ENCODE results near the gene MAOA.

MAOA gene

DNA sequence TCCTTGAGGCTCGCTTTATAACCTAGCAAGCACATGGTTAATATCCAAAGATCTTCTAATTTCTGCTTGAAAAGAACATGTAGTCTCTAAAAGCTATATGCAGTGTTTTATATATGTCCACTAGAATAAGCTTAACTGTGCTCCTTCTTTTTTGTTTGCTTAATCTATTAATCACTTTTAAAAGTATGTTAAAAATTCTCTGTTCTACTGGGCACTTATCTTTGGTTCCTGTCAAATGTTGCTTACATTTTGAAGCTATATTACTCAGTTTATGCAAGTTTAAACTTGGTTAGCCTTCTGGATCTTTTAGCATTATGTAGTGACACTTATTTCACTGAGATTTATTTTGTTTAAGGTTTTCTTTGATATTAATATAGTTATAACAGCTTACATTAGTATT lies 32.5 kb downstream of the MAOA start:
- no peak for DNase-seq (ENCODE audit: extremely low spot score)
- ChIA-PET CTCF (no interaction called here), POLR2A (no interaction called here)
- TF ChIP-seq FOXK2 (IDR thresholded peaks at IDR 0.05) (no peak), CTBP1 (IDR thresholded peaks at IDR 0.05; ENCODE audit: borderline replicate concordance) (no peak), SP1 (IDR thresholded peaks at IDR 0.05) (no peak), LEF1 (IDR thresholded peaks at IDR 0.05; ENCODE audit: borderline replicate concordance) (no peak), BHLHE40 (IDR thresholded peaks at IDR 0.05; ENCODE audit: borderline replicate concordance) (no peak), HDGF (IDR thresholded peaks at IDR 0.05; ENCODE audit: borderline replicate concordance) (no peak), FOXM1 (IDR thresholded peaks at IDR 0.05; ENCODE audit: borderline replicate concordance) (no peak), ZNF384 (IDR thresholded peaks at IDR 0.05) (no peak), L3MBTL2 (conservative IDR thresholded peaks at IDR 0.05) (no peak), NFRKB (IDR thresholded peaks at IDR 0.05) (no peak), TARDBP (IDR thresholded peaks at IDR 0.05) (no peak)
- TF ChIP-seq, protein P1, sequence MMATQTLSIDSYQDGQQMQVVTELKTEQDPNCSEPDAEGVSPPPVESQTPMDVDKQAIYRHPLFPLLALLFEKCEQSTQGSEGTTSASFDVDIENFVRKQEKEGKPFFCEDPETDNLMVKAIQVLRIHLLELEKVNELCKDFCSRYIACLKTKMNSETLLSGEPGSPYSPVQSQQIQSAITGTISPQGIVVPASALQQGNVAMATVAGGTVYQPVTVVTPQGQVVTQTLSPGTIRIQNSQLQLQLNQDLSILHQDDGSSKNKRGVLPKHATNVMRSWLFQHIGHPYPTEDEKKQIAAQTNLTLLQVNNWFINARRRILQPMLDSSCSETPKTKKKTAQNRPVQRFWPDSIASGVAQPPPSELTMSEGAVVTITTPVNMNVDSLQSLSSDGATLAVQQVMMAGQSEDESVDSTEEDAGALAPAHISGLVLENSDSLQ (IDR thresholded peaks at IDR 0.05): no peak

DNA sequence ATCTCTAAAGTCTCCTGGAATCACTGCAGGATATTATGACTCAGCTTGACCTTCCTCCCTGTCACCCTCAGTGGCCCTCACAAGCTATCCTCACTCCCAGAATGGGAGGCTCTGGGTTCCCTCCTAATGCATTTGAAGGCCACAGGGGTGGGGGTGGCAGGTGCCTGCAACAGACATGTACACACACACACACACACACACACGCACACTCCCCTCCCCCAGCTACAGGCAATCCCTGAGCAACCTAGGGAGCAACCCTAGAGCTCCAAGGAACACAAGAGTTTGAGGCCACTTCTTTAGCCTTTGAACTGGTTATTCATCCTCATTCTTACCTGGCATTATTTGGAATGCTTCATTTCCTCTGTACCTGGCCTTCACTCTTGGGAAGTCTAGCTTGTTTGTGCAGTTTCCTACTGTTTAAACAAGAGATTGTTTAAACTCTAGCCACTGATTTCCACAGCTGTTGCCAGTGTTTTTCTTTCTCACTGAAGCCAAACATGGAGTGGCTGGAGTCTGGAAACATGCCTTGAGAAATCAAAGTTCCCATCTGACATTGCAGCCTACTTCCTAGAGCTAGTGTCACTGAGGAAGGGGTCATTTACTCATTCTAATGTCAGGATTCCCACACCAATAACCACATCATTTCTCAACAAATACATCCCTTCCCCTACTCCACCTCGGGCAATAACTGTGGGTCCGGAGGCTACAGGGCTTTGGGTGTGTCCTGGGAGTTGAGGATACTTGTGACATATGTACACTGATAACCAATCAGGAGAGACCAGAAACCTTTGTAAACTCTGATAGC lies 37.7 kb downstream of the MAOA start:
- TF ChIP-seq, protein P1 (IDR thresholded peaks at IDR 0.05): no peak
- TF ChIP-seq SP1 (IDR thresholded peaks at IDR 0.05): no peak
- no peak for TF ChIP-seq FOXA1 (IDR thresholded peaks at IDR 0.05)
- no peak for TF ChIP-seq LEF1 (IDR thresholded peaks at IDR 0.05; ENCODE audit: borderline replicate concordance)
- TF ChIP-seq FOXK2 (IDR thresholded peaks at IDR 0.05): no peak
- no peak for TF ChIP-seq ZNF384 (IDR thresholded peaks at IDR 0.05)
- no peak for TF ChIP-seq TARDBP (IDR thresholded peaks at IDR 0.05)
- TF ChIP-seq SUZ12 (IDR thresholded peaks at IDR 0.05): no peak
- no peak for TF ChIP-seq NFRKB (IDR thresholded peaks at IDR 0.05)
- TF ChIP-seq ELF4 (IDR thresholded peaks at IDR 0.05): no peak
- no peak for TF ChIP-seq CTBP1 (IDR thresholded peaks at IDR 0.05; ENCODE audit: borderline replicate concordance)
- TF ChIP-seq ARNT (IDR thresholded peaks at IDR 0.05): no peak
- no peak for TF ChIP-seq FOXM1 (IDR thresholded peaks at IDR 0.05; ENCODE audit: borderline replicate concordance)
- no peak for TF ChIP-seq BHLHE40 (IDR thresholded peaks at IDR 0.05; ENCODE audit: borderline replicate concordance)
- no peak for TF ChIP-seq L3MBTL2 (conservative IDR thresholded peaks at IDR 0.05)
- TF ChIP-seq HDGF (IDR thresholded peaks at IDR 0.05; ENCODE audit: borderline replicate concordance): no peak
- no peak for DNase-seq (ENCODE audit: extremely low spot score)
- ChIA-PET CTCF (interaction anchor here (0.6 kb wide), 1 partner anchor 474 kb away, joined by 3 read pairs; no protein-coding TSS in a partner anchor), POLR2A (no interaction called here)

DNA sequence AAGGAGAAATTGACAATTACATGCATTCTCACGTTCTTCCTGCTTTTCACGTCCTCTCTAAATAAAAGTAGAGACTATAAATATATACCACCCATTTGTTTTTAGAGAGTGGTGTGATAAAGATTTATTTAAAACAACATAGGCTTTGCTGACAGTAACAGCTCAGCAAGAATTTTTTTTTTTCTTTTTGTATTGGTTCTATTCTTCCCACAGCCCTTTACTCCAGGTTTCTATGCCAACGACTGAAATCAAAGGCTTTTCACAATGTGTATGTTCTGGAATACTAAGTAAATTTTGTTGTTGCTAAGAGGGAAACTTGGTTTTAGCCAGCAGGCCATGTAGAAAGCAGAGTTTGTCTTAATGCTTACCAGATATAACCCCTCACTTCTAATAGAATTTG lies 43.4 kb downstream of the MAOA start:
- no peak for TF ChIP-seq HDGF (IDR thresholded peaks at IDR 0.05; ENCODE audit: borderline replicate concordance)
- no peak for TF ChIP-seq L3MBTL2 (conservative IDR thresholded peaks at IDR 0.05)
- no peak for TF ChIP-seq FOXK2 (IDR thresholded peaks at IDR 0.05)
- no peak for TF ChIP-seq SUZ12 (IDR thresholded peaks at IDR 0.05)
- TF ChIP-seq SP1 (IDR thresholded peaks at IDR 0.05): no peak
- TF ChIP-seq ZNF384 (IDR thresholded peaks at IDR 0.05): no peak
- TF ChIP-seq FOXM1 (IDR thresholded peaks at IDR 0.05; ENCODE audit: borderline replicate concordance): no peak
- TF ChIP-seq, protein P1 (IDR thresholded peaks at IDR 0.05): no peak
- no peak for TF ChIP-seq BHLHE40 (IDR thresholded peaks at IDR 0.05; ENCODE audit: borderline replicate concordance)
- no peak for TF ChIP-seq ARNT (IDR thresholded peaks at IDR 0.05)
- no peak for TF ChIP-seq CTBP1 (IDR thresholded peaks at IDR 0.05; ENCODE audit: borderline replicate concordance)
- no peak for TF ChIP-seq NFRKB (IDR thresholded peaks at IDR 0.05)
- no peak for TF ChIP-seq ELF4 (IDR thresholded peaks at IDR 0.05)
- no peak for TF ChIP-seq TARDBP (IDR thresholded peaks at IDR 0.05)
- TF ChIP-seq LEF1 (IDR thresholded peaks at IDR 0.05; ENCODE audit: borderline replicate concordance): no peak
- CTCF ChIA-PET: no interaction called here
- POLR2A ChIA-PET: no interaction called here
- DNase-seq (ENCODE audit: extremely low spot score): no peak

DNA sequence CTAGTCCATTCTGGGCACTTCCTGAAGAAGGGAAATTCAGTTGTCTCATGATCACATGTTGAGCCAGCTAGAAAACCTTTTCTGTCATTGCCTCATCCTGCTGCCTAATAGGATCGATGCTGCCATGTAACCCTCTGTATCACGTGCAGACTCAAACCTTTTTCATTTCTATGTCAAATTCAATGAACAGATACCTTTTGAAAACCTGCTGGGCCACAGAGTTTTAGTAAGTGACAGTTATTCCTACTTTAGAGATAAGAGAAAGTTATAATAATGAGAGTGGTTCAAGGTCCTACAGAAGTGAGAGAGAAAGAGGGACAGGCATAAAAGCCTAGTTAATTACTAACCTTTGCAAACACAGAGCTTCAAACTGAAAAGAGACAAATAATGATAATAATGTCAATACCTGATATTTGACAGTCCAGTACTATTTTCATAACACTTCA lies 46.0 kb downstream of the MAOA start:
- ChIA-PET POLR2A (no interaction called here), CTCF (no interaction called here)
- no peak for TF ChIP-seq FOXA1 (IDR thresholded peaks at IDR 0.05)
- TF ChIP-seq NFRKB (IDR thresholded peaks at IDR 0.05): no peak
- no peak for TF ChIP-seq CTBP1 (IDR thresholded peaks at IDR 0.05; ENCODE audit: borderline replicate concordance)
- no peak for TF ChIP-seq TARDBP (IDR thresholded peaks at IDR 0.05)
- TF ChIP-seq HDGF (IDR thresholded peaks at IDR 0.05; ENCODE audit: borderline replicate concordance): no peak
- no peak for TF ChIP-seq FOXM1 (IDR thresholded peaks at IDR 0.05; ENCODE audit: borderline replicate concordance)
- no peak for DNase-seq (ENCODE audit: extremely low spot score)

DNA sequence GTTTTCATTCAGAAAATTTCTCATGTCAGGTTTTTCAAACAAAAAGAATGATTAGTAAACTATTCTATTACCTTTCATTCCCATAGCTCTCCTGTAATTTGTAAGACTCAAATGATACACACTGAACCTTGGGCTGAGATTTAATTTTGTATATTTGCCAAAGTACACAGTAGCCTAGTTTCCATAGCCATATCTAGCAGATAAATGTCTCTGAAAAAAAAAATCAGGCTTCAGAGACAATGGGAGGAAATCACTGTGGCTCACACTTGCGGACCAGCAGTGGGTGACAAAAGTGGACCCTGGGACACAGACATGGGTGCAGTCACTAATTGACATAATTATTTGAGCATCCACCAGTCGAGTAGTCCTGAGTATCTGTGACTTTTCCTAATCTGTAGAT lies 46.6 kb downstream of the MAOA start:
- ChIA-PET CTCF (no interaction called here), POLR2A (no interaction called here)
- DNase-seq (ENCODE audit: extremely low spot score): no peak
- TF ChIP-seq NFRKB (IDR thresholded peaks at IDR 0.05) (no peak), FOXA1 (IDR thresholded peaks at IDR 0.05) (no peak), L3MBTL2 (conservative IDR thresholded peaks at IDR 0.05) (no peak), TARDBP (IDR thresholded peaks at IDR 0.05) (no peak), HDGF (IDR thresholded peaks at IDR 0.05; ENCODE audit: borderline replicate concordance) (no peak), CTBP1 (IDR thresholded peaks at IDR 0.05; ENCODE audit: borderline replicate concordance) (no peak), FOXM1 (IDR thresholded peaks at IDR 0.05; ENCODE audit: borderline replicate concordance) (no peak), SP1 (IDR thresholded peaks at IDR 0.05) (no peak), LEF1 (IDR thresholded peaks at IDR 0.05; ENCODE audit: borderline replicate concordance) (no peak), BHLHE40 (IDR thresholded peaks at IDR 0.05; ENCODE audit: borderline replicate concordance) (no peak), FOXK2 (IDR thresholded peaks at IDR 0.05) (no peak), ELF4 (IDR thresholded peaks at IDR 0.05) (no peak), ZNF384 (IDR thresholded peaks at IDR 0.05) (no peak), SUZ12 (IDR thresholded peaks at IDR 0.05) (no peak), ARNT (IDR thresholded peaks at IDR 0.05) (no peak)
- TF ChIP-seq, protein P1 (IDR thresholded peaks at IDR 0.05): no peak

Measured in HEK293T (cell line).